Activated CD8-positive, alpha-beta memory T cell treated with anti-CD3 and anti-CD28 coated beads for 24 hours (primary cell): Measurements from ENCODE around the gene MACF1.
"Not testable (repeated sequence)": the region's sequence is repeated elsewhere in the genome, so short reads cannot be mapped to it uniquely, and the experiment has no call there.

Source experiments
- DNase-seq: peaks from one replicate; pipeline ENCODE4 v3.0.0-alpha.2; 2020

Gene MACF1

GRCh38 chr1:39204441-39205081 lies at the start of gene MACF1:
MACF1 (plus strand) TSS chr1:39204695; CDS start chr1:39205023, 328 bp downstream.
- peak; percentile 76 for DNase-seq

- DNase-seq, result no peak
These were observed 47.2 kb upstream of the MACF1 start for GRCh38 chr1:39157304-39157703.

GRCh38 chr1:39158327-39159086 lies 46.0 kb upstream of the MACF1 start:
- DNase-seq, result no peak

- no peak for DNase-seq
These were observed 45.1 kb upstream of the MACF1 start for GRCh38 chr1:39159224-39160036.

GRCh38 chr1:39160703-39161102 lies 43.8 kb upstream of the MACF1 start:
- no peak for DNase-seq

- not testable (repeated sequence) for DNase-seq
These were observed 42.7 kb upstream of the MACF1 start for GRCh38 chr1:39161811-39162210.

GRCh38 chr1:39163469-39163868 lies 41.0 kb upstream of the MACF1 start:
- DNase-seq, result no peak

GRCh38 chr1:39164256-39164655 lies 40.2 kb upstream of the MACF1 start:
- DNase-seq, result no peak

GRCh38 chr1:39165049-39165448 lies 39.4 kb upstream of the MACF1 start:
- no peak for DNase-seq

- DNase-seq, result no peak
These were observed 39.0 kb upstream of the MACF1 start for GRCh38 chr1:39165488-39165887.

GRCh38 chr1:39167632-39168209 lies 36.8 kb upstream of the MACF1 start:
- no peak for DNase-seq

- no peak for DNase-seq
These were observed 36.0 kb upstream of the MACF1 start for GRCh38 chr1:39168301-39169080.

- DNase-seq, result no peak
These were observed 33.5 kb upstream of the MACF1 start for GRCh38 chr1:39170731-39171667.

- DNase-seq, result no peak
These were observed 31.1 kb upstream of the MACF1 start for GRCh38 chr1:39173119-39173994.

GRCh38 chr1:39173995-39174380 lies 30.5 kb upstream of the MACF1 start:
- DNase-seq, result no peak

- no peak for DNase-seq
These were observed 30.0 kb upstream of the MACF1 start for GRCh38 chr1:39174390-39175081.

GRCh38 chr1:39177706-39178105 lies 26.8 kb upstream of the MACF1 start:
- DNase-seq, result no peak

GRCh38 chr1:39178541-39179431 lies 25.7 kb upstream of the MACF1 start:
- no peak for DNase-seq

GRCh38 chr1:39181311-39181710 lies 23.2 kb upstream of the MACF1 start:
- no peak for DNase-seq
